Heart left ventricle (tissue), 16 donors: ENCODE results near the gene WNT16. TPM values are rescaled to one million over a fixed set of nuclear protein-coding genes. Genes with fewer than 3 reads are reported as not detected.
A peak's percentile ranks its signal among the peaks of the same experiment; 100 is the strongest.

ENCODE experiments used
- ATAC-seq, 4 donors: fragments of 200-7000 bp; cut with Tn5 transposase; one replicate each; pipeline ENCODE4 v1.9.1; 2020 to 2022; ENCODE audit warnings: moderate library complexity in 4 of 4, mild to moderate bottlenecking in 3 of 4, moderate number of reproducible peaks in 1 of 4
- DNase-seq, 5 donors: peaks; one replicate each; pipeline ENCODE4 v3.0.0-alpha.2; 2020
- H3K27ac ChIP-seq, 12 donors: fragments of 200-600 bp; sonication (generic) in 4 of 12; one replicate each; pipeline versions ENCODE4 v1.5.0 to v1.8.0; 2016 to 2022; ENCODE audit warnings: mild to moderate bottlenecking in 2 of 12
- H3K27me3 ChIP-seq, 9 donors: fragments of 200-600 bp; sonication (generic) in 2 of 9; one replicate each; pipeline versions ENCODE4 v1.5.1 to v1.8.0; 2016 to 2022; ENCODE audit warnings: mild to moderate bottlenecking in 3 of 9
- H3K36me3 ChIP-seq, 9 donors: fragments of 200-600 bp; sonication (generic) in 2 of 9; one replicate each; pipeline versions ENCODE4 v1.5.0 to v1.8.0; 2018 to 2022; ENCODE audit warnings: mild to moderate bottlenecking in 2 of 9
- H3K4me1 ChIP-seq, 12 donors: fragments of 200-600 bp; sonication (generic) in 4 of 12; one replicate each; pipeline versions ENCODE4 v1.5.0 to v1.8.0; 2016 to 2022; ENCODE audit warnings: mild to moderate bottlenecking in 3 of 12
- H3K4me3 ChIP-seq, 12 donors: fragments of 200-600 bp; sonication (generic) in 4 of 12; one replicate each; pipeline versions ENCODE4 v1.5.0 to v1.8.0; 2017 to 2022; ENCODE audit warnings: mild to moderate bottlenecking in 9 of 12, moderate library complexity in 4 of 12
- H3K9me3 ChIP-seq, 12 donors: fragments of 200-600 bp; sonication (generic) in 4 of 12; one replicate each; pipeline versions ENCODE4 v1.5.0 to v1.8.0; 2016 to 2022; ENCODE audit warnings: mild to moderate bottlenecking in 1 of 12
- CTCF ChIP-seq, 12 donors: fragments of 200-600 bp; sonication (generic) in 4 of 12; IDR thresholded peaks; one replicate each; pipeline versions ENCODE4 v1.5.0 to v1.8.0; 2018 to 2022; ENCODE audit warnings: antibody characterized with exemption in 12 of 12, mild to moderate bottlenecking in 5 of 12
- POLR2A ChIP-seq, 2 donors: fragments of 450-650 bp; IDR thresholded peaks; one replicate each; pipeline ENCODE4 v1.6.1; 2017; ENCODE audit warnings: antibody characterized with exemption in 2 of 2, mild to moderate bottlenecking in 2 of 2, moderate library complexity in 2 of 2
- WGBS, 4 donors: extraction: QIAGEN DNeasy Blood & Tissue Kit in 2 of 4; methylation state at CpG; one replicate each; pipeline versions ENCODE4 v1.1.5 to v1.1.7; 2013 to 2018; 5-methylcytosine and 5-hydroxymethylcytosine counted together
- intact Hi-C, 10 donors: fragments of 100-400 bp; cut with DNase I; formaldehyde crosslinking; loops; one replicate each; pipeline versions ENCODE4 v1.11.1 to v1.14.2; 2022
- long read RNA-seq, 3 donors: library from polyadenylated mRNA; unstranded; transcript quantifications; one replicate each; pipeline ENCODE4 v2.0.0, GENCODE V29; 2020 to 2021
- polyA plus RNA-seq, 2 donors: library from polyadenylated mRNA; stranded (reverse); fragments of 200-250 nt; gene quantifications; one replicate each; pipeline ENCODE4 v1.2.3, GENCODE V29; 2013
- total RNA-seq, 9 donors: library from RNA; depleted of rRNA in 2 of 9; stranded (reverse); fragments of >200 nt in 2 of 9; fragmentation: NEBNext Ultra II Directional in 3 of 9; extraction: Animal tissue kit (Norgen Biotek cat#: 25700) in 3 of 9; gene quantifications; one replicate each; pipeline versions ENCODE4 v1.1.0 to v1.2.4, GENCODE V29; 2016 to 2023
- donor health status: ischemic (EF 13 %, LVEDD 7.1; RV severe dilation, severe dysfunction).
- donor health status: healthy with polysubstance abuse.
- donor health status: DM: no; HTN: yes; CAD: no.
- donor health status: DM: no; HTN: no; CAD: no.
- donor health status: ischemic (EF 25% LVEDD 6.9; RV normal size, moderate dysfunction).
- donor health status: ischemic (EF 25% LVEDD 5.7; RV mildly dilated, moderate dysfunction).
- donor health status: healthy.
- donor health status: DM: yes; HTN: yes; CAD: no.
- donor health status: ischemic (EF 35%, LVEDD 5.7; RV mildly dilated, moderate dysfunction).
- donor health status: nonischemic (EF 11% LVEDD 7.7; RV severe dilation, severe dysfunction).
- donor health status: DM: yes; HTN: yes; CAD: no.
- donor health status: PGD.
- donor health status: ischemic (EF 29% LVEDD 5.4; RV normal size, mild dysfunction).
- donor health status: nonischemic (EF 23%, LVEDD 6.1; RV moderate dilation, normal function).

WNT16 gene, protein sequence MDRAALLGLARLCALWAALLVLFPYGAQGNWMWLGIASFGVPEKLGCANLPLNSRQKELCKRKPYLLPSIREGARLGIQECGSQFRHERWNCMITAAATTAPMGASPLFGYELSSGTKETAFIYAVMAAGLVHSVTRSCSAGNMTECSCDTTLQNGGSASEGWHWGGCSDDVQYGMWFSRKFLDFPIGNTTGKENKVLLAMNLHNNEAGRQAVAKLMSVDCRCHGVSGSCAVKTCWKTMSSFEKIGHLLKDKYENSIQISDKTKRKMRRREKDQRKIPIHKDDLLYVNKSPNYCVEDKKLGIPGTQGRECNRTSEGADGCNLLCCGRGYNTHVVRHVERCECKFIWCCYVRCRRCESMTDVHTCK
- under 1 TPM in 1 of 9 donors, not detected in 8; 0.19 TPM for total RNA-seq
- polyA plus RNA-seq: not detected
- long read RNA-seq, donor 1: 0 reads
- long read RNA-seq, donor 2: 0 reads
- long read RNA-seq, donor 3: 0 reads

GRCh38 chr7:121328508-121329190 is at the start of gene WNT16:
WNT16 (plus strand) TSS chr7:121329000; CDS start chr7:121329293, 293 bp downstream.
- WGBS, 4 donors: 15 to 23% (median 17%) methylated on average over 24 to 27 of the region's 27 CpGs
- H3K36me3 ChIP-seq: no peaks in the 10 kb centered on the region
- H3K4me1 ChIP-seq: peaks cover 0 to 25% (median 14%) of the 10 kb centered on the region in 12 donors
- TF ChIP-seq CTCF (IDR thresholded peaks at IDR 0.05) (no peak), POLR2A (IDR thresholded peaks at IDR 0.05) (no peak)
- DNase-seq (peak in 2 of 5 donors; percentile 26 to 55), ATAC-seq (peak in 3 of 4 donors; percentile 26 to 60 (median 57))
- no peak within 1 kb of the TSS for H3K27ac ChIP-seq
- peaks cover 7 to 69% (median 55%) of the 10 kb centered on the region in 9 donors for H3K27me3 ChIP-seq
- peak within 1 kb of the TSS; percentile 15 to 51 (median 41) for H3K4me3 ChIP-seq
- intact Hi-C loops: no loop called here
- H3K9me3 ChIP-seq: no peaks in the 10 kb centered on the region

DNA sequence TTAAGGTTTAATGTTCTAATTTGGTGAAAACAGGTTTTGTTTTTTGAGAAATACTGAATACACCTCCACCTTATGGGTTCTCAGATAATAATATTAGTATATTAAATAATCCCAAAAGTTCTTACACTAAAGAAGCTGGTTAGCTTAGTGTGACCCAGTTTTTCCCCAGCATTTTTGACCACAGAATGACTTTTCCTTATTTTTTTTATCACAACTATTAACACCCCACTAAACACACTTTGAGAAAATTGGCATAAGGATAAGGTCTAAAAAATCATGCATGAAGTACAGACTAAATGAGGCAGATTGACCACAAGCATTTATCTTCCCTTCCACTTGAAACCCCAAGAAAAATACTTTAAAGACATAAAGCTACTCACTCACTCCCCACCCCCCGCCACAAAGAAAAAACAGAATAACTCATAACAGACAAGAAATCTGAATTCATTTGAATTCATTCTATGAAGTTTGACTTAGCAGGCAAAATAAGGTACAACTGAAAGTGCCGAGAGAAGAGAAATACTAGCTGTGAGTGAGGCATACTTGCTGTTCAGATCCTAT is 49.7 kb upstream of the WNT16 start:
- no peaks in the 10 kb centered on the region for H3K27me3 ChIP-seq
- TF ChIP-seq CTCF (IDR thresholded peaks at IDR 0.05): no peak
- TF ChIP-seq POLR2A (IDR thresholded peaks at IDR 0.05): no peak
- H3K4me1 ChIP-seq: peaks cover 0 to 9% (median 0%) of the 10 kb centered on the region in 12 donors
- WGBS, 4 donors: 88 to 96% (median 95%) methylated on average over 2 of the region's 2 CpGs
- H3K27ac ChIP-seq: no peak overlapping the region
- H3K4me3 ChIP-seq: no peak overlapping the region
- no peak for DNase-seq
- ATAC-seq: no peak
- intact Hi-C loops: no loop called here
- H3K36me3 ChIP-seq: peaks cover 0 to 53% (median 3%) of the 10 kb centered on the region in 9 donors
- H3K9me3 ChIP-seq: no peaks in the 10 kb centered on the region

GRCh38 chr7:121279822-121280221 is 49.0 kb upstream of the WNT16 start:
- intact Hi-C loops: no loop called here
- no peak for DNase-seq
- no peak for ATAC-seq
- WGBS, 4 donors: 89 to 95% (median 90%) methylated on average over 4 of the region's 4 CpGs
- no peak for TF ChIP-seq POLR2A (IDR thresholded peaks at IDR 0.05)
- H3K36me3 ChIP-seq: peaks cover 0 to 46% (median 6%) of the 10 kb centered on the region in 9 donors
- peaks cover 0 to 9% (median 0%) of the 10 kb centered on the region in 12 donors for H3K4me1 ChIP-seq
- no peak overlapping the region for H3K27ac ChIP-seq
- H3K9me3 ChIP-seq: peaks cover 0 to 5% (median 0%) of the 10 kb centered on the region in 12 donors
- H3K4me3 ChIP-seq: no peak overlapping the region
- no peaks in the 10 kb centered on the region for H3K27me3 ChIP-seq

DNA sequence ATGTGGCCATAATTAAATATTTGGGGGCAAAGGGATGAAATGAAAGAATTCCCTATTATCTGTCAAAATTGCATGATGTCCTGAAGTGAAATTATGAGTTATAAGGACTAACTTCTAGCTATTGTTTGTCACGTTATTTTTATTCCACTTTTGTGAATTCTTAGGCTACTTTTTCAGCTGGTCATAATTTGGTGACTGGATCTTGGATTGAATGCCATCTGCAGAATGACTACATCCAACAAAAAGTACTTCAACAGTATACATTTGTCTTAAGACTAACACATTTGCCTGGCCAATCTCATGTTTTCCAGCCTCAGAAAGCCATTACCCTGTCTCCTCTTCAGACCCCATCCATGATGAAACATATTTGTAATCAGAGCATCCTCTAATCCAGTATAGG is 48.1 kb upstream of the WNT16 start:
- no peak overlapping the region for H3K27ac ChIP-seq
- no peak overlapping the region for H3K4me3 ChIP-seq
- no peak for TF ChIP-seq CTCF (IDR thresholded peaks at IDR 0.05)
- H3K9me3 ChIP-seq: peaks cover 0 to 11% (median 0%) of the 10 kb centered on the region in 12 donors
- WGBS, 4 donors: 81 to 100% (median 93%) methylated on average over 1 of the region's 1 CpG
- peaks cover 0 to 9% (median 0%) of the 10 kb centered on the region in 12 donors for H3K4me1 ChIP-seq
- ATAC-seq: no peak
- intact Hi-C loops: no loop called here
- DNase-seq: no peak
- H3K27me3 ChIP-seq: no peaks in the 10 kb centered on the region
- H3K36me3 ChIP-seq: peaks cover 0 to 48% (median 8%) of the 10 kb centered on the region in 9 donors
